Measurements from ENCODE around the gene TMPRSS2. TPM values are rescaled to one million over a fixed set of nuclear protein-coding genes. Genes with fewer than 3 reads are reported as not detected.

Gene TMPRSS2
- polyA plus RNA-seq, 3 donors = 29.0 to 35.8 (median 30.0) TPM

DNA sequence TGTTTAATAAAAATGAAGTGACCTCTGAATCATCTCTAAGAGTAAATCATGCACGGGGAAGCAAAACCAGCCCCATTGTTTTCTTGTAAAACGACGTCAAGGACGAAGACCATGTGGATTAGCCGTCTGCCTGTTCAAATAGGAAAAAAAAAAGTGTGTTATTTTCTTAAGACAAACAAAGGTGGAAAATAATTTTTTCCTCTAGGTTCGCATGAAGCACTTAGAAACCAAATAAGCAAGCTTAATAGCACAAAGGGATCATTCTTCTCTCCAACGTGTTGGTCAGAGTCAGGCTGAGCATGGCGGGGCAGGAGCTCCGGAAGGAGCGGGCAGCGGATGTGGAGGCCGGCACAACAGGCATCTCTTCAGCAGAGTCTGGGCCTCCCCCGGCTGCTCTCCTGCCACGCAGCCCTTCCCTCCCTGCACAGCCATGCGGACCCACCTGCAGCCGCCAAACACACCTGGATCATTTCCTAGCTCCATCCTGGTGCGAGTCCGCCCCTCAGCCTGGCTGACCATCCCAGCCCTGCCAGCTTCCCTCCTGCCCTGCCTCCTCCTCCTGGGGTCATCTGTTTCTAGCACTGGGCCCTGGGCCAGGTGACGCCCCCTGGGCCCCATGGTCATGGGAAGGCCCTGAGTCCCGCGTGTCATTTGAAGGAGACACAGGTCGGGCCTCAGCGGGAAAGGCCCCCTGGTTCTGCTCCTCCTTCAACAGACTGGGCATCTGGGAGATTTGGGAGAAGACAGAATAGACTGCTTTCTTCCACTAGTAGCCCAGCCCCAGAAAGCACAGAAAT, 41.7 kb downstream of the TMPRSS2 start:
- DNase-seq (ENCODE audit: extremely low read depth in 1 of 11, low read depth in 9 of 11, low spot score in 4 of 11) = no peak

- DNase-seq (ENCODE audit: extremely low read depth in 1 of 11, low read depth in 9 of 11, low spot score in 4 of 11) = no peak
Measured at GRCh38 chr21:41465176-41465781, 42.7 kb downstream of the TMPRSS2 start.

DNA sequence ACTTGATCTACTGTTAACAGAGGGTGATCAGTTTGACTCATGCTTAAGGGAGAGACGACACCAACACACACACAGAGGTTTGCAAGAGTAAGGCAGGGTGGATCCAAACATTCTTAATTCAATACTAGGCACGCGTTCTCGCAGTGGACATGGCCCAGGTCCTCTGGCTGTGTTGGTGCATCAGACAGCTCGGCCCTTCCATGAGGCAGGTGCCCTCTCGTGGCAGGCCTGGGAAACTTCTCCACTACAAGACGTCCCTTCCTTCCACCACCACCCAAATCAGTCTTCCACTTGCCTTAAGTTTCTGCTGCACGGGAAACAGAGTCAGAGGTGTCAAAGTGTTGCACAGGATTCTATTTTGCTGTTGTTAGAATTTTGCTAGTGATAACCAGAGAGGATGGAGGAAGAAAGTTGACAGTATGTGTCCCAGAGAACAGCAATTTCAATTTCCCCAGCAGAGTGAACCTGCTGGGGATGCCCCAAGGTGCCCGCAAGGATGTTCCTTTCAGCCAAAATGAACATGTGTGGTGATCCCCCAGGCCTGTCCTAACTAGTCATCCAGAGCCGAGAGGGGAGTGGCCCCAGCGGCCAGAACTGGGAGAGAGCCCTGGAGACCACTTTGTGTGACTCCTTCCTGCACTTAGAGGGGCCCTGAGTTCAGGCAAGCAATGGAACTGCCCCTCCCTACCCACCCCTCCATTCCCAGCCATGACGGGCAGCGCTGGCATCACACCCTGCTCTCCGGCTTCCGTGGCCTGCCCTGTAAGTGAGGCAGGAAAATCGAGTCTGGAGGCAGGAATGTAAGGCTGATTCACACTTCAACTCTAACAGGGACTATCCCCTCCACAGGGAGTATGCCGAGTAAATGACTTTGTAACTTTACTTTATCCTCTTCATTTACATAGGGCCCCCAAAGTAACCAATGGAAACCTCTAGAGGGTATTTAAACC, 47.1 kb downstream of the TMPRSS2 start:
- DNase-seq (ENCODE audit: extremely low read depth in 1 of 11, low read depth in 9 of 11, low spot score in 4 of 11) = peak in 9 of 11 donors; percentile 36 to 62 (median 43)

GRCh38 chr21:41459884-41460534, 47.9 kb downstream of the TMPRSS2 start:
- DNase-seq (ENCODE audit: extremely low read depth in 1 of 11, low read depth in 9 of 11, low spot score in 4 of 11) = no peak

GRCh38 chr21:41458559-41458958, 49.4 kb downstream of the TMPRSS2 start:
- no peak for DNase-seq (ENCODE audit: extremely low read depth in 1 of 11, low read depth in 9 of 11, low spot score in 4 of 11)

DNA sequence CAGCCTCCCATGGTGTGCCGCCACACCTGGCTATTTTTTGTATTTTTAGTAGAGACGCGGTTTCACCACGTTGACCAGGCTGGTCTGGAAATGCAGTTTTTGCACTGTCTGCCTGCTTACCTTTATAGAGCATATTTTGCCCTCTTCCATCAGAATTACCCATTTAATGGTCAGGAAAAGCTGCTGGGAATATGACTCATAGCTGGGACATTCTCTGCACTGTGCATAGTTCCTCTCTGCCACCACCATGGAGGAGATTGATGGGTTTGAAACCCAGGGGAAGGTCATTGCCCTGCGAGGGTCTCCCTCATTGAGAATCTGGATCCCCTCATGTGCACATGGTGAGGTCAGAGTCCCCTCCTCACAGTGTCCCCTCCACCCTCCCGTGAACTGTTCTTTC, 49.8 kb downstream of the TMPRSS2 start:
- DNase-seq (ENCODE audit: extremely low read depth in 1 of 11, low read depth in 9 of 11, low spot score in 4 of 11) = no peak

DNA sequence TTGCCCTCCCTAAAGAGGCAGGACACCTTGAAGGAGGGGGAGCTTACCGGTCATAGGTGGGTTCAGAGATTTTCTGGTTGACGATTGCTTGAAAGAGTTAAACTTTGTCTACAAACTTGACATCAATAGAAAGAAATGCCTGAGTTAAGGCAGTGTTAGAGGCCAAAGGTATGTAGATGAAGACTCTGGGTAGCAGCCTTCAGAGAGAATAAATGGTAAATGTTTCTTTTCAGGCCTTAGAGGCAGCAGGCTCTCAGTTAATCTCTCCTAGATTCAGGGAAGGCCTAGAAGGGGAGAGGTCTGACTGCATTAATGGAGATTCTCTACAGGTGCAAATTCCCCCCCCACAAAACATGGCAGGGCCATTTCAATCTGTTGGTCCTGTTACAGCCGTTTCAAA, 54.2 kb downstream of the TMPRSS2 start:
- DNase-seq (ENCODE audit: extremely low read depth in 1 of 11, low read depth in 9 of 11, low spot score in 4 of 11) = no peak

DNA sequence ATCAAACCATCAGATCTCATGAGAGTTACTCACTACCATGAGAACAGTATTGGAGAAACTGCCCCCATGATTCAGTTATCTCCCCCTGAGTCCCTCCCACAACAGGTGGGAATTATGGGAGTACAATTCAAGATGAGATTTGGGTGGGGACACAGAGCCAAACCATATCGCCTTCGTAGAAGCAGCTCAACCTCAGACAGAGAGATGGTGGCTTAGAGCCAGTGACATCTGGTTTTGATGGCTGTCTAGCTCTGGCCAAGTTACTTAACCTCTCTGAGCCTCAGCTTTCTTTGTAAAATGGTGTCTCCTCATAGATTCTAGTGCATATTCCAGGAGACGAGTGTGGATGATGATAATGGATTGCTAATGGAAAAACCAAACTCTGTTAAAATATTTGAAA, 54.8 kb downstream of the TMPRSS2 start:
- no peak for DNase-seq (ENCODE audit: extremely low read depth in 1 of 11, low read depth in 9 of 11, low spot score in 4 of 11)

- DNase-seq (ENCODE audit: extremely low read depth in 1 of 11, low read depth in 9 of 11, low spot score in 4 of 11) = no peak
Measured at GRCh38 chr21:41451753-41452676, 55.9 kb downstream of the TMPRSS2 start.

DNA sequence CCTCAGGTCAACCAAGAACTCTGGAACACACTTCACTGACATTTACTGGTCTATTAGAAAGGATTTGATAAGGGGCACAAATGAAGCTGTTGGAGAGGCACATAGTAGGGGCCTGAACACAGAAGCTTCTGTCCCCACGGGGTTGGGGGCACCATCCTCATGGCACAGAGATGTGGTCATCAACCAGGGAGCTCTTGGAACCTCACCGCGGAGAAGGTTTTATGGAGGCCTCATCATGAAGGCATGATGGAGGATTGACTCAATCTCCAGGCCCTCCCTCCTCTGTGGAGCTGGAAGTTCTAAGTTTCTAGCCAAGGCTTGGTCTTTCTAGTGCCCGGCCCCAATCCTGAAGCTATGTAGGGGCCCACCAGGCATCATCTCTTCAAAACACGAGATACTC, 58.3 kb downstream of the TMPRSS2 start:
- no peak for DNase-seq (ENCODE audit: extremely low read depth in 1 of 11, low read depth in 9 of 11, low spot score in 4 of 11)

DNA sequence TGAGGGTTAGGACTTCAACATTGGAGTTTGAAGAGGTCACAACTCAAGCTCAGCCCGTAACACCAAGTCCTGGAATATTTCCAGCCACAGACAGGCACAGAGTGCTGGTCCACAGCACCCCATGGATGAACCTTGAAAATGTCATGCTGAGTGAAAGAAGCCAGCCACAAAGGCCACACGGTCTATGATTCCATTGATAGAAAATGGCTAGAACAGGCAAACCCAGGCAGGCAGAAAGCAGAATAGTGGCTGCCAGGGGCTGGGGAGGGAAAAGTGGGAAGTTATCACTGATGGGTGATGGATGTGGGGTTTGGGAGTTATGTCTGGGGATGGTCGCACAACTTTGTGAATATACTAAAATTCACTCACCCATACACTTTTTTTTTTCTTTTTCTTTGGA, 60.6 kb downstream of the TMPRSS2 start:
- no peak for DNase-seq (ENCODE audit: extremely low read depth in 1 of 11, low read depth in 9 of 11, low spot score in 4 of 11)

DNA sequence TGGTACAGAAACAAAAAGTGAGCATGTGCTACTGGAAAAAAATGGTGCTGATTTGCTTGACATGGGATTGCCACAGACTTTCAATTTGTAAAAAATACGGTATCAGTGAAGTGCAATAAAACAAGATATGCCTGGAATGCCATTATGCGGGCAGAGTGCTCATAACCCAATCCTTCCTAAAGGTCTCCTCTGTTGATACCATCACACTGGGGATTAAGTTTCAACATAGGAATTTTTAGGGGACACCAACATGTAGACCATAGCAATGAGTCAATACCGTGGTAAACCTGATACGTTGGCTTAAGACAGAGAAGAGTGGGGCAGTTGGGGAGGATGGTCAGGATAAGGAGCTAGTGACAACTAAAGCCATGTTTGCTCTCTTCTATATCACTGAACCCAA, 61.4 kb downstream of the TMPRSS2 start:
- no peak for DNase-seq (ENCODE audit: extremely low read depth in 1 of 11, low read depth in 9 of 11, low spot score in 4 of 11)

- peak in 6 of 11 donors; percentile 16 to 52 (median 44) for DNase-seq (ENCODE audit: extremely low read depth in 1 of 11, low read depth in 9 of 11, low spot score in 4 of 11)
Measured at GRCh38 chr21:41445465-41445862, 62.5 kb downstream of the TMPRSS2 start.

GRCh38 chr21:41444703-41445464, 63.1 kb downstream of the TMPRSS2 start:
- no peak for DNase-seq (ENCODE audit: extremely low read depth in 1 of 11, low read depth in 9 of 11, low spot score in 4 of 11)

GRCh38 chr21:41443562-41443961, 64.4 kb downstream of the TMPRSS2 start:
- no peak for DNase-seq (ENCODE audit: extremely low read depth in 1 of 11, low read depth in 9 of 11, low spot score in 4 of 11)

DNA sequence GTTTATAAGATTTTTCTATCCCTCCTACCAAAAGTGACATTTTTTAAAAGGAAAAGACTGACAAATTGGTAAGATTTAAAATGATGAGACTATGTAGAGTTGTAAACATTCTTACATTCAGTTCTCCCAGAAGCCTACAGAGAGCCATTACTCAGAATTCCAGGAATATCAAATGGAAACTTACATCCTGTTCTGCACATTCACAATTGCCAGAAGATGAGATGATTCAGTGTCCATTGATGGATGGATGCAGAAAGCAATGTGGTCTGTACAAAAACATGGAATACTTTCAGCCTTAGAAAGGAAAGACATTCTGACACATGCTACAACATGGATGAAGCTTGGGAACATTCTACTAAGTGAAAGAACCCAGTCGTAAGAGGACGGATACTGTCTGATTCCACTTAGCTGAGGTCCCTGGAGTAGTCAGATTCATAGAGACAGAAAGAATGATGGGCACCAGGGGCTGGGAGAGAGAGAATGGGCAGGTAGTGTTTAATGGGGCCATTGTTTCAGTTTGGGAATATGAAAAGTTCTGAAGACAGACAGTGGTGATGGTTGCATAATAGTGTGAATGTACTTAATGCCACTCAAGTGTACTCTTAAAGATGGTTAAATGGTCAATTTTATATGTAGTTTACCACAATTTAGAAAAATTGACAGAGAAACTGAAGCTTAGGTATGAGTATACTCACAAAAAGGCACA, 65.3 kb downstream of the TMPRSS2 start:
- DNase-seq (ENCODE audit: extremely low read depth in 1 of 11, low read depth in 9 of 11, low spot score in 4 of 11) = no peak

- DNase-seq (ENCODE audit: extremely low read depth in 1 of 11, low read depth in 9 of 11, low spot score in 4 of 11) = no peak
Measured at GRCh38 chr21:41441546-41441945, 66.4 kb downstream of the TMPRSS2 start.

Measured in renal cortex interstitium (tissue), 11 donors.